ENCODE measurements around the gene LHFPL6.

The LHFPL6 gene

GRCh38 chr13:39602614-39603366, at the start of gene LHFPL6:
TSS of gene LHFPL6 (minus strand) at chr13:39603193.
- H3K4me3 ChIP-seq (ENCODE audit: low read depth, low read length): peak within 1 kb of the TSS; percentile 75
- TF ChIP-seq CTCF (IDR thresholded peaks at IDR 0.05; ENCODE audit: low read depth, low read length, missing control alignments): peak; percentile 47
- peak; percentile 49 for DNase-seq (ENCODE audit: low read depth)
- in situ Hi-C loops (cut with HindIII; ENCODE audit: low sequenced_read_pairs): no loop called here

- H3K4me3 ChIP-seq (ENCODE audit: low read depth, low read length): no peak overlapping the region
- no peak for DNase-seq (ENCODE audit: low read depth)
- in situ Hi-C loops (cut with HindIII; ENCODE audit: low sequenced_read_pairs): no loop called here
- TF ChIP-seq CTCF (IDR thresholded peaks at IDR 0.05; ENCODE audit: low read depth, low read length, missing control alignments): no peak
Observed at GRCh38 chr13:39646122-39646521, 43.1 kb upstream of the LHFPL6 start.

GRCh38 chr13:39641645-39642044, 38.7 kb upstream of the LHFPL6 start:
- in situ Hi-C loops (cut with HindIII; ENCODE audit: low sequenced_read_pairs): no loop called here
- H3K4me3 ChIP-seq (ENCODE audit: low read depth, low read length): no peak overlapping the region
- no peak for DNase-seq (ENCODE audit: low read depth)
- no peak for TF ChIP-seq CTCF (IDR thresholded peaks at IDR 0.05; ENCODE audit: low read depth, low read length, missing control alignments)

- no peak overlapping the region for H3K4me3 ChIP-seq (ENCODE audit: low read depth, low read length)
- no peak for DNase-seq (ENCODE audit: low read depth)
- TF ChIP-seq CTCF (IDR thresholded peaks at IDR 0.05; ENCODE audit: low read depth, low read length, missing control alignments): no peak
- in situ Hi-C loops (cut with HindIII; ENCODE audit: low sequenced_read_pairs): no loop called here
Observed at GRCh38 chr13:39637890-39638289, 34.9 kb upstream of the LHFPL6 start.

GRCh38 chr13:39635564-39635963, 32.6 kb upstream of the LHFPL6 start:
- in situ Hi-C loops (cut with HindIII; ENCODE audit: low sequenced_read_pairs): no loop called here
- H3K4me3 ChIP-seq (ENCODE audit: low read depth, low read length): no peak overlapping the region
- TF ChIP-seq CTCF (IDR thresholded peaks at IDR 0.05; ENCODE audit: low read depth, low read length, missing control alignments): no peak
- DNase-seq (ENCODE audit: low read depth): no peak

- H3K4me3 ChIP-seq (ENCODE audit: low read depth, low read length): no peak overlapping the region
- no peak for DNase-seq (ENCODE audit: low read depth)
- in situ Hi-C loops (cut with HindIII; ENCODE audit: low sequenced_read_pairs): no loop called here
- TF ChIP-seq CTCF (IDR thresholded peaks at IDR 0.05; ENCODE audit: low read depth, low read length, missing control alignments): no peak
Observed at GRCh38 chr13:39632994-39633393, 30.0 kb upstream of the LHFPL6 start.

Data from astrocyte of the cerebellum (primary cell).